GM12878 (cell line): ENCODE results near the gene FGD4. TPM values are rescaled to one million over a fixed set of nuclear protein-coding genes. Genes with fewer than 3 reads are reported as not detected.

ENCODE experiments used
- ATAC-seq: fragments of 200-7000 bp; cut with Tn5 transposase; 3 replicates; pipeline ENCODE4 v1.9.1; 2020; ENCODE audit warnings: mild to moderate bottlenecking, moderate library complexity
- BruUV-seq: library from RNA; stranded (reverse); fragments of 400-500 nt; replicated peaks from 2 replicates; lab custom pipeline; 2021; lab: Mats Ljungman, UMichigan
- CTCF ChIA-PET: fragments of 300-600 bp; sonication (Branson Sonifier 250); formaldehyde crosslinking; extraction: SDS; loops from one replicate; lab custom pipeline; 2021; ENCODE audit warnings: inconsistent platforms; lab: Yijun Ruan, JAX
- POLR2A ChIA-PET: fragments of 350-600 bp; formaldehyde crosslinking; extraction: SDS; loops from one replicate; lab custom pipeline; 2021; ENCODE audit warnings: inconsistent platforms; lab: Charles Lee
- RAD21 ChIA-PET: fragments of 300-600 bp; sonication (Branson Sonifier 250); formaldehyde crosslinking; loops from one replicate; lab custom pipeline; 2023; ENCODE audit warnings: antibody characterized with exemption; ENCODE audit not compliant: unreplicated experiment; lab: Charles Lee
- SMC1A ChIA-PET: fragments of 300-600 bp; sonication (Branson Sonifier 250); formaldehyde crosslinking; loops from one replicate; lab custom pipeline; 2023; ENCODE audit not compliant: unreplicated experiment, uncharacterized antibody; lab: Charles Lee
- DNase-seq: peaks from one replicate; pipeline ENCODE4 v3.0.0-alpha.2; 2011; ENCODE audit warnings: low read depth, low spot score
- FAIRE-seq: peaks from 3 replicates; lab custom pipeline; 2011; peaks lifted over from hg19 to GRCh38; lab: Jason Lieb, UNC
- H2AFZ ChIP-seq: 2 replicates; pipeline ENCODE4 v1.6.0; 2011; ENCODE audit warnings: low read depth, low read length, control low read depth; ENCODE audit not compliant: control insufficient read depth
- H3K27ac ChIP-seq: 2 replicates; pipeline ENCODE4 v1.5.1; 2011; ENCODE audit warnings: control low read depth; ENCODE audit not compliant: control insufficient read depth, insufficient read depth
- H3K27me3 ChIP-seq, 2 experiments: replicated peaks in 1 of 2; 2 replicates each; pipeline versions ENCODE4 v1.6.0 to v1.6.1; 2011; ENCODE audit warnings: low read length in 1 of 2; ENCODE audit not compliant: control insufficient read depth in 2 of 2, insufficient read depth in 2 of 2
- H3K36me3 ChIP-seq, 2 experiments: 2 replicates each; pipeline ENCODE4 v1.5.1; 2011; ENCODE audit warnings: low read length in 1 of 2; ENCODE audit not compliant: control insufficient read depth in 2 of 2, insufficient read depth in 2 of 2
- H3K4me1 ChIP-seq: 2 replicates; pipeline ENCODE4 v1.6.1; 2011; ENCODE audit warnings: mild to moderate bottlenecking, low read length, moderate library complexity, mixed read lengths; ENCODE audit not compliant: control insufficient read depth, insufficient read depth
- H3K4me2 ChIP-seq: 2 replicates; pipeline ENCODE4 v1.6.0; 2011; ENCODE audit warnings: control low read depth; ENCODE audit not compliant: control insufficient read depth, insufficient read depth
- H3K4me3 ChIP-seq: fragments of 200-600 bp; sonication (generic); 2 replicates; pipeline ENCODE4 v1.5.1; 2016
- H3K79me2 ChIP-seq: 2 replicates; pipeline ENCODE4 v1.6.0; 2011; ENCODE audit warnings: low read length; ENCODE audit not compliant: control insufficient read depth, insufficient read depth
- H3K9ac ChIP-seq: 2 replicates; pipeline ENCODE4 v1.8.0; 2011; ENCODE audit warnings: low read length, control low read depth, mixed read lengths; ENCODE audit not compliant: control insufficient read depth, insufficient read depth
- H3K9me3 ChIP-seq: replicated peaks from 3 replicates; pipeline ENCODE4 v1.5.1; 2011; ENCODE audit warnings: mild to moderate bottlenecking, low read length; ENCODE audit not compliant: control insufficient read depth, insufficient read depth
- H4K20me1 ChIP-seq: 2 replicates; pipeline ENCODE4 v1.6.0; 2011; ENCODE audit not compliant: control insufficient read depth, insufficient read depth
- ATF7 ChIP-seq: fragments of 450-650 bp; IDR thresholded peaks from 2 replicates; pipeline ENCODE4 v1.6.1; 2016; ENCODE audit warnings: low read depth, mild to moderate bottlenecking
- BCL11A ChIP-seq: IDR thresholded peaks from 2 replicates; pipeline ENCODE4 v1.6.1; 2011; ENCODE audit warnings: low read depth, low read length
- BMI1 ChIP-seq: fragments of 450-650 bp; IDR thresholded peaks from 2 replicates; pipeline ENCODE4 v1.6.1; 2016; ENCODE audit warnings: mild to moderate bottlenecking, moderate library complexity, borderline replicate concordance
- CEBPB ChIP-seq, 2 experiments: fragments of 150-350 bp in 1 of 2; IDR thresholded peaks; 2 replicates each; pipeline ENCODE4 v1.6.1; 2012 to 2014; ENCODE audit warnings: low read depth in 2 of 2, low read length in 2 of 2, borderline replicate concordance in 1 of 2, inconsistent platforms in 1 of 2
- CHD1 ChIP-seq: IDR thresholded peaks from 2 replicates; pipeline ENCODE4 v1.6.1; 2012; ENCODE audit warnings: low read depth, low read length, improper control_type of control experiment
- CHD2 ChIP-seq: IDR thresholded peaks from 2 replicates; pipeline ENCODE4 v1.6.1; 2011; ENCODE audit warnings: low read depth, low read length, improper control_type of control experiment, borderline replicate concordance
- CREM ChIP-seq: IDR thresholded peaks from 2 replicates; pipeline ENCODE4 v1.6.1; 2014; ENCODE audit warnings: antibody characterized with exemption, low read depth
- EGR1 ChIP-seq, 2 experiments: IDR thresholded peaks; 1 replicate in 1 of 2; 2 replicates in 1 of 2; pipeline ENCODE4 v1.6.1; 2011 to 2012; ENCODE audit warnings: low read depth in 2 of 2, low read length in 2 of 2, borderline replicate concordance in 1 of 2, mild to moderate bottlenecking in 1 of 2, moderate library complexity in 1 of 2
- HCFC1 ChIP-seq: fragments of 150-350 bp; IDR thresholded peaks from 2 replicates; pipeline ENCODE4 v1.6.1; 2014; ENCODE audit warnings: low read length
- PAX5 ChIP-seq: IDR thresholded peaks from 2 replicates; pipeline ENCODE4 v1.6.1; 2011; ENCODE audit warnings: low read depth, low read length, borderline replicate concordance
- POLR2AphosphoS2 ChIP-seq: IDR thresholded peaks from 2 replicates; pipeline ENCODE4 v1.6.1; 2011; ENCODE audit warnings: low read depth, mild to moderate bottlenecking, low read length, improper control_type of control experiment, moderate library complexity
- whole genome bisulfite sequencing: methylation state at CpG from one replicate; pipeline ENCODE4 v1.1.6; 2016; ENCODE audit warnings: low lambda C conversion rate; ENCODE audit not compliant: insufficient replicate concordance, insufficient coverage; ENCODE audit errors: missing lambda C conversion rate; 5-methylcytosine and 5-hydroxymethylcytosine counted together
- in situ Hi-C: fragments of 300-500 bp; cut with MboI; formaldehyde crosslinking; loops from 9 replicates; pipeline ENCODE4 v1.14.3; 2018; ENCODE audit warnings: mixed read lengths
- intact Hi-C: fragments of 100-400 bp; cut with micrococcal nuclease; formaldehyde crosslinking; loops from one replicate; pipeline ENCODE4 v1.14.2; 2022; ENCODE audit not compliant: unreplicated experiment
- polyA plus RNA-seq, 11 experiments: library from polyadenylated mRNA; depleted of rRNA in 4 of 11; unstranded in 6 of 11; stranded (reverse) in 5 of 11; fragments of >200 nt; fragmentation: Nextera tagmentation in 4 of 11; fragmentation: Illumina TruSeq in 1 of 11; extraction: Ambion mirVana in 4 of 11; extraction: Trizol in 1 of 11; gene quantifications; 1 replicate in 1 of 11; 2 replicates in 10 of 11; pipeline versions ENCODE4 v1.2.1 to v1.2.3, GENCODE V29; 2011 to 2016; ENCODE audit warnings: inconsistent platforms in 2 of 11, missing spikeins in 2 of 11, low read depth in 1 of 11
- total RNA-seq, 4 experiments: library from RNA; depleted of rRNA in 3 of 4; stranded (reverse); fragments of >200 nt in 3 of 4; fragmentation: Illumina TruSeq in 1 of 4; extraction: Trizol in 1 of 4; gene quantifications; 2 replicates each; pipeline versions ENCODE4 v1.2.1 to v1.2.3, GENCODE V29; 2013 to 2021
- TF ChIP-seq, protein P1 (sequence below): fragments of 450-650 bp; IDR thresholded peaks from 2 replicates; pipeline ENCODE4 v1.6.1; 2014; ENCODE audit warnings: mild to moderate bottlenecking
- TF ChIP-seq, protein P2 (sequence below): fragments of 450-650 bp; IDR thresholded peaks from 2 replicates; pipeline ENCODE4 v1.6.1; 2017; ENCODE audit warnings: borderline replicate concordance

The FGD4 gene
- total and polyA plus RNA-seq, 10 of the 15 experiments (the other 5 are each of a cell fraction or from before 2014, with no cell fraction given), result 0.01 to 0.18 (median 0.08) TPM; not detected in 3

DNA sequence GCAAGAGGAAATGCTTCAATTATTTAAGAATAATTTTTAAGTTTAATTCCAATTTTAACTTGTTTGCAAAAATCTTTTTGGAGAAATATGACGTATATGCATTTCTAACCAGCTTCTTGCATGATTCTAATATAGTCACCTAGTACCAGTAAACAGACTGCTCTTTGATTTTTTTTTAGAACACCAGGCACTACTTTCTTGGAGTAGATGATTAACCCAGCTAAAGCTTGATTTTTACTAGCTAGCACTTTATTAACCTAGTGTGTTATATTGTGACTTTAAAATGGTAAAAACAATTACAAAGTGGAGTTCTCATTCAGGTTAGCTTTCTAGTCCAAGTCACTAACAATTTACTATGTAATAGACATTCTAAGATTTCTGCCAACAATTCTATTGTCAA, 32.6 kb upstream of the FGD4 start (continued):
- TF ChIP-seq, protein P1, sequence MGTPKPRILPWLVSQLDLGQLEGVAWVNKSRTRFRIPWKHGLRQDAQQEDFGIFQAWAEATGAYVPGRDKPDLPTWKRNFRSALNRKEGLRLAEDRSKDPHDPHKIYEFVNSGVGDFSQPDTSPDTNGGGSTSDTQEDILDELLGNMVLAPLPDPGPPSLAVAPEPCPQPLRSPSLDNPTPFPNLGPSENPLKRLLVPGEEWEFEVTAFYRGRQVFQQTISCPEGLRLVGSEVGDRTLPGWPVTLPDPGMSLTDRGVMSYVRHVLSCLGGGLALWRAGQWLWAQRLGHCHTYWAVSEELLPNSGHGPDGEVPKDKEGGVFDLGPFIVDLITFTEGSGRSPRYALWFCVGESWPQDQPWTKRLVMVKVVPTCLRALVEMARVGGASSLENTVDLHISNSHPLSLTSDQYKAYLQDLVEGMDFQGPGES, result no peak

DNA sequence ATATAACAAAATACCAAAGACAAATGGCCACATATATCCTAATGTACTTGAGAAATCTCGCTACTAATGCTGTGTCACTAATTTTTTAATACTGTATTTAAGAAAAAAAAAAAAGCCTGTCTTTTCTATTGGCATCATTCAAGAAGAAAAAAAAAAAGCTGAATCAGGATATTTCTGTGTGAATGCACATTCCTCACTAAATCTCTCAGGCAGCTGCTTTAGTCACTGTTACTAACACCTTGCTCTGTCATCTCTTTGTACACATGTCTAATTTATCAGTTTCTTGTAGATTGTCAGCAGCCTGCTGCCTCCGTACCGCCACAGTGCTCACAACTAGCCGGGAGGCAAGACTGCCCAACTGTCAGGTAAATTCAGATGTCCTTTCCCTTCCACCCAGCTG, 32.0 kb upstream of the FGD4 start:
- ChIA-PET SMC1A (interaction anchor here (1.0 to 4.4 kb wide), 3 partner anchors 305 to 714 kb away, joined by 5 to 21 read pairs (median 17); partner anchors contain the start of gene YARS2), CTCF (interaction anchor here (0.5 to 3.9 kb wide), 7 partner anchors 89 to 735 kb away, joined by 3 to 27 read pairs (median 5); partner anchors contain the start of gene YARS2), POLR2A (no interaction called here), RAD21 (interaction anchor here (0.6 to 3.0 kb wide), 5 partner anchors 103 to 714 kb away, joined by 3 to 15 read pairs (median 3); partner anchors contain the start of gene YARS2)
- Histone ChIP-seq H3K27me3 (no peaks in the 10 kb centered on the region), H3K79me2 (no peaks in the 10 kb centered on the region), H3K4me3 (no peak overlapping the region), H3K4me1 (no peaks in the 10 kb centered on the region), H3K4me2 (no peak overlapping the region), H3K36me3 (no peaks in the 10 kb centered on the region), H3K9me3 (no peaks in the 10 kb centered on the region), H4K20me1 (no peaks in the 10 kb centered on the region), H3K9ac (no peak overlapping the region), H2AFZ (no peak overlapping the region), H3K27ac (no peak overlapping the region)
- WGBS, result 87% methylated on average over 4 of the region's 4 CpGs
- intact Hi-C loops (loop anchor here (10.0 kb wide), 1 partner anchor 387 kb away; the partner anchor contains the start of gene YARS2), in situ Hi-C loops (loop anchor here (25.0 kb wide), 1 partner anchor 1645 kb away; the partner anchor contains the start of gene ALG10)
- no peak for TF ChIP-seq CHD2
- no peak for TF ChIP-seq BCL11A
- TF ChIP-seq POLR2AphosphoS2, result no peak
- TF ChIP-seq CREM, result no peak
- TF ChIP-seq PAX5, result no peak
- TF ChIP-seq CHD1, result no peak
- TF ChIP-seq ATF7, result no peak
- no peak for TF ChIP-seq HCFC1
- TF ChIP-seq CEBPB (IDR thresholded peaks at IDR 0.05; ENCODE audit: borderline replicate concordance in 1 of 2, low read depth in 2 of 2, low read length in 2 of 2), result no peak
- TF ChIP-seq EGR1 (IDR thresholded peaks at IDR 0.05; ENCODE audit: borderline replicate concordance in 1 of 2, low read depth in 2 of 2, low read length in 2 of 2), result no peak
- TF ChIP-seq, protein P2, sequence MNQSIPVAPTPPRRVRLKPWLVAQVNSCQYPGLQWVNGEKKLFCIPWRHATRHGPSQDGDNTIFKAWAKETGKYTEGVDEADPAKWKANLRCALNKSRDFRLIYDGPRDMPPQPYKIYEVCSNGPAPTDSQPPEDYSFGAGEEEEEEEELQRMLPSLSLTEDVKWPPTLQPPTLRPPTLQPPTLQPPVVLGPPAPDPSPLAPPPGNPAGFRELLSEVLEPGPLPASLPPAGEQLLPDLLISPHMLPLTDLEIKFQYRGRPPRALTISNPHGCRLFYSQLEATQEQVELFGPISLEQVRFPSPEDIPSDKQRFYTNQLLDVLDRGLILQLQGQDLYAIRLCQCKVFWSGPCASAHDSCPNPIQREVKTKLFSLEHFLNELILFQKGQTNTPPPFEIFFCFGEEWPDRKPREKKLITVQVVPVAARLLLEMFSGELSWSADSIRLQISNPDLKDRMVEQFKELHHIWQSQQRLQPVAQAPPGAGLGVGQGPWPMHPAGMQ, result no peak
- TF ChIP-seq BMI1, result no peak
- BruUV-seq, result no TSS peak
- ATAC-seq (no peak), FAIRE-seq (no peak), DNase-seq (no peak)
